ENCODE data around the gene STARD3. TPM values are rescaled to one million over a fixed set of nuclear protein-coding genes. Genes with fewer than 3 reads are reported as not detected.

Gene STARD3
- total RNA-seq, 2 experiments from 2014 or later = 70.0 to 72.8 TPM

DNA sequence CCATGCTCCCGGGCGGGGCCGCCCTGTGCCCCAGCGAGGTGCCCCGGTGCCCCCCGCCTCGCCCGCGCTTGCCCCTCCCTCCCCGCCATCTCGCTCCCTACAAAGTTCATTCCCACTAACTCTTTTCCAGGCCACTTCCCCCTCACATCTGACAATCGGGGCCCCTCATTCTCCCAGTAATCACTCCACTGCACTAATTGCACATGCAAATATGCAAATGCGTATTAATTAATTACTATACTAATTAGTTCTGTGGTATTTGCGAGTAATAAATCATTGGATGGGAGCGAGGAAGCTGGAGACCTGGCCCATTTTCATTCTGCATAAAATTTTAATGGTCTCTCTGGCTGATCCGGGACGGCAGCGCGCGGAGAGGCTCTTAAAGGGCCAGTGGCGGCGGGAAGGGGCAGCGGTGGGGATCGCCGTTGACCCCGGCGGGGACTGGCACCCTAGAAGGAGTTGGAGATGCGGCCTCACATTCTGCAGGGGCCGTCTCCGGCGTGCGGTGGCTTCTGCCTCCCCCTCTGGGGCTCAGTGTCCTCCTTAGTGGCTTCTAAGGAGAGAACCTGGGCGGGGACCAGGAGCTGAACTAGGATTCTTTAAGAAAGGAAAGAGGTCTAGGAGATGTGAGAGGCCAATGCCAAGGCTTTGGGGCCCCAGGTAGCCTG, 18.6 kb upstream of the STARD3 start:
- Mint-ChIP-seq H3K9me3 (no peaks in the 10 kb centered on the region), H3K4me1 (peaks cover 19% of the 10 kb centered on the region), H3K36me3 (ENCODE audit: low read depth) (no peaks in the 10 kb centered on the region), H3K4me3 (peak overlapping the region; percentile 74), H3K27me3 (peaks cover 39% of the 10 kb centered on the region), H3K27ac (peak overlapping the region; percentile 82)
- no peak for DNase-seq
- ChIA-PET POLR2A (no interaction called here), CTCF (interaction anchor here (0.6 to 1.8 kb wide), 6 partner anchors 10 to 308 kb away, joined by 3 to 5 read pairs (median 3); partner anchors contain the start of gene MIEN1)

- peaks cover 24% of the 10 kb centered on the region for H3K4me1 Mint-ChIP-seq
- peaks cover 39% of the 10 kb centered on the region for H3K27me3 Mint-ChIP-seq
- H3K36me3 Mint-ChIP-seq (ENCODE audit: low read depth) = no peaks in the 10 kb centered on the region
- H3K4me3 Mint-ChIP-seq = no peak overlapping the region
- CTCF ChIA-PET = interaction anchor here (0.6 to 4.9 kb wide), 7 partner anchors 9 to 307 kb away, joined by 3 to 45 read pairs (median 3); partner anchors contain the start of gene MIEN1
- no peaks in the 10 kb centered on the region for H3K9me3 Mint-ChIP-seq
- DNase-seq = no peak
- POLR2A ChIA-PET = no interaction called here
- no peak overlapping the region for H3K27ac Mint-ChIP-seq
Observed at GRCh38 chr17:39618956-39619785, 17.8 kb upstream of the STARD3 start.

- Mint-ChIP-seq H3K4me3 (no peak overlapping the region), H3K36me3 (ENCODE audit: low read depth) (no peaks in the 10 kb centered on the region), H3K9me3 (no peaks in the 10 kb centered on the region), H3K27me3 (peaks cover 43% of the 10 kb centered on the region), H3K27ac (no peak overlapping the region), H3K4me1 (peaks cover 26% of the 10 kb centered on the region)
- no peak for DNase-seq
- CTCF ChIA-PET = interaction anchor here (1.3 to 4.9 kb wide), 4 partner anchors 8 to 110 kb away, joined by 3 to 45 read pairs (median 4); partner anchors contain the start of gene MIEN1
- POLR2A ChIA-PET = no interaction called here
Observed at GRCh38 chr17:39619786-39620101, 17.2 kb upstream of the STARD3 start.

DNA sequence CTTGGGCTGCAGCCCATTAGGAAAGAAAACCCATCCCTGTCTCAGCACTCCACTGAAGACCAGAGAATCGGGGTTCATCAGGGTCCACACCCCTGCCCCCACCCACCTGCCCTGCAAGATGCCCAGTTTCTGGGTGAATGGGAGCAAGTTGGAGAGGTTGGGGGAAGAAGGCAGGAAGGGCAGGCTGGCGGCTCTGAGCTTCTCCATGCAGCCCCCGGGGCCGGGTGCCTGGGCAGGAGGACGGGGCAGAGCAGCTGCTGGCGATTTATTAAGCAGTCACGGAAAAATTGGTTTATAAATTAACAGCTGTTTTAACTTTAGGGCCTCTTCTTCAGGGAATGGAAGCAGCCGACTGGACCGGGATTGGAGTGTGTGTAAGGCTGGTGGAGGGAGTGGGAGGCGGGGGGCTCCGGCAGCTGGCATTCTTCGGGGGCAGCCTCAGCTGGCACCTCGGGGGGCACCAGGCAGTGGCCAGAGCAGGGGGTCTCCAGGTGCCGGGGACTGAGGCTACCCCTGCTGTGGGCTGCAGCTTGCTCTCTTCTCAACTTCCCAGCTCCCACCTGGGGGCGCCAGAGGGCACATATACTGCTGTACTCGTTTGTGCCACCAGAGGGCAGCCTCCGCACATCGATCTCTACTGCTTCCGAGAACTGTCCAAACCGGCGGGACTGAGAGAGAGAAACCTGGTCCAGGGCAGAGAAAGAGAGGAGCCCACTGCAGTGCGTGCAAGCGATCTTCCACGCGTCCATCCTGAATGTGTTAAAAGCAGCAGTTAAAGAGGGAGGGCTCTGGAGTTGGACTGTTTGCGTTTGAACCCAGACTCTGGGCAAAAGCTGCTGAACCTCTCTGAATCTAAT, 15.2 kb upstream of the STARD3 start:
- H3K4me1 Mint-ChIP-seq = peaks cover 31% of the 10 kb centered on the region
- H3K27me3 Mint-ChIP-seq = peaks cover 52% of the 10 kb centered on the region
- H3K36me3 Mint-ChIP-seq (ENCODE audit: low read depth) = no peaks in the 10 kb centered on the region
- ChIA-PET POLR2A (interaction anchor here (0.5 to 0.7 kb wide), 2 partner anchors 47 to 148 kb away, joined by 3 to 4 read pairs; partner anchors contain the start of gene PNMT), CTCF (interaction anchor here (0.6 to 6.0 kb wide), 84 partner anchors 10 to 979 kb away, joined by 3 to 108 read pairs (median 4); partner anchors contain the start of genes IKZF3, MED24, MIEN1 and NEUROD2)
- peak; percentile 88 for DNase-seq
- peak overlapping the region; percentile 57 for H3K4me3 Mint-ChIP-seq
- H3K27ac Mint-ChIP-seq = peak overlapping the region; percentile 76
- no peaks in the 10 kb centered on the region for H3K9me3 Mint-ChIP-seq

DNA sequence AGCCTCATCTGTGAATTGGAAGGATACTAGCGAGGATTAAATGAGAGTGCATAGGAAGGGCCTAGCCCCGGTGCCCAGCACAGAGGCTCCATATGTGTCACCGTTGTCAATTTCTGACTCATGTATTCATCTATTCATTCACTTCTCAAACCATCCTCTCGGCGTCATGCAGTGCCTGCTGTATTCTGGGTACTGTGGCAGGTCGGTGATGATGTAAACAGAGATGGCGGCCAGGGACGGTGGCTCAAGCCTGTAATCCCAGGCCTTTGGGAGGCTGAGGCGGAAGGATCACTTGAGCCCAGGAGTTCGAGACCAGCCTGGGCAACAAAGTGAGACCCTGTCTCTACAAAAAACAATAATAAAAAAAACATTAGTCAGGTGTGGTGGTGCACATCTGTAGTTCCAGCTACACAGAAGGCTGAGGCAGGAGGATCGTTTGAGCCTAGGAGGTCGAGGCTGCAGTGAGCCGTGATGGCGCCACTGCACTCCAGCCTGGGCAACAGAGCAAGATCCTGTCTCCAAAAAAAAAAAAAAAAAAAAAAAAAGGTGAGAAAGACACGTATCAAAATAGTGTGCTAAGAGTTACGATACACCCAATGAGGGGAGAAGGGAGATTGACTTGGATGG, 14.5 kb upstream of the STARD3 start:
- Mint-ChIP-seq H3K4me3 (peak overlapping the region; percentile 57), H3K9me3 (no peaks in the 10 kb centered on the region), H3K27ac (peak overlapping the region; percentile 76), H3K36me3 (ENCODE audit: low read depth) (no peaks in the 10 kb centered on the region), H3K4me1 (peaks cover 32% of the 10 kb centered on the region), H3K27me3 (peaks cover 47% of the 10 kb centered on the region)
- peak; percentile 36 for DNase-seq
- POLR2A ChIA-PET = interaction anchor here (0.5 kb wide), 1 partner anchor 46 kb away, joined by 4 read pairs; the partner anchor contains the start of gene PNMT
- CTCF ChIA-PET = interaction anchor here (0.8 to 6.0 kb wide), 39 partner anchors 10 to 405 kb away, joined by 3 to 108 read pairs (median 5); partner anchors contain the start of genes IKZF3, MIEN1, PSMD3 and STARD3

DNA sequence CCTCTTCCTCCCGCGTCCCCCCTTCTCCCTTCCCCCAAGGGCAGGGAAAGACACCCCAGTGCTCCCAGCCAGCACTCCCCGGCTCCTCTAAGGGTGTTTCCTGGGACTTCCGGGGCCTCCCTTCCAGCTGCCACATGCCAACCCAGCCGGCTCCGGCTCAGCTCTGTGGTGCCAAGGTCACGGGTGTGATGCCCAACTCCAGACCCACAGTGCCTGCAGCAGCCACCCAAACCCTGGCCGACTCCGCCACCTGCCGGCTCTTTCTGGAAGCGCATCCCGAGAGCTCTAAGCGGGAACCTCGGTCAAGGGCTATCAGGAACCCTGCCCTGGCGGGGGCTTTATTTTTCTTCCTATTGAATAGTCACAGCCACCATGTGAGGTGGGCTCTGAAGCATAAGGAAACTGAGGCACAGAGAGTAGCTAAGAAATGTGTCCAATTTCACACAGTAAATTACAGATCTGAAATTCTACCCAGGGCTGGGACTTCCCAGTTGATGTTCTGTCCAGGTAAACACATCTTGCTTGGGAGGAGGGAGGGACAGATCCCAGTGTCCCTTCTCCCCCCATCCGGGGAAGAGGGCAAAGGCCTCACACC, 13.5 kb upstream of the STARD3 start:
- CTCF ChIA-PET = interaction anchor here (0.5 to 6.0 kb wide), 30 partner anchors 9 to 613 kb away, joined by 3 to 108 read pairs (median 4); partner anchors contain the start of genes MIEN1, PSMD3 and STARD3
- H3K4me3 Mint-ChIP-seq = no peak overlapping the region

GRCh38 chr17:39624313-39624712, 12.6 kb upstream of the STARD3 start:
- H3K27me3 Mint-ChIP-seq = peaks cover 46% of the 10 kb centered on the region
- ChIA-PET CTCF (interaction anchor here (1.0 to 6.0 kb wide), 6 partner anchors 9 to 105 kb away, joined by 3 to 108 read pairs (median 4); no protein-coding TSS in a partner anchor), POLR2A (no interaction called here)
- H3K4me1 Mint-ChIP-seq = peaks cover 29% of the 10 kb centered on the region
- DNase-seq = no peak
- H3K36me3 Mint-ChIP-seq (ENCODE audit: low read depth) = no peaks in the 10 kb centered on the region
- H3K27ac Mint-ChIP-seq = no peak overlapping the region
- no peak overlapping the region for H3K4me3 Mint-ChIP-seq
- H3K9me3 Mint-ChIP-seq = no peaks in the 10 kb centered on the region

More for the DNA sequence above, 13.5 kb upstream of the STARD3 start:
- POLR2A ChIA-PET = no interaction called here
- H3K36me3 Mint-ChIP-seq (ENCODE audit: low read depth) = no peaks in the 10 kb centered on the region
- H3K4me1 Mint-ChIP-seq = peaks cover 29% of the 10 kb centered on the region
- H3K27ac Mint-ChIP-seq = peak overlapping the region; percentile 33
- DNase-seq = peak; percentile 85
- H3K27me3 Mint-ChIP-seq = peaks cover 49% of the 10 kb centered on the region
- H3K9me3 Mint-ChIP-seq = no peaks in the 10 kb centered on the region

GRCh38 chr17:39625198-39625785, 11.7 kb upstream of the STARD3 start:
- no peak overlapping the region for H3K4me3 Mint-ChIP-seq
- ChIA-PET CTCF (interaction anchor here (1.5 to 6.0 kb wide), 3 partner anchors 8 to 104 kb away, joined by 4 to 108 read pairs (median 61); no protein-coding TSS in a partner anchor), POLR2A (no interaction called here)
- H3K27me3 Mint-ChIP-seq = peaks cover 40% of the 10 kb centered on the region
- H3K27ac Mint-ChIP-seq = no peak overlapping the region
- DNase-seq = no peak
- H3K36me3 Mint-ChIP-seq (ENCODE audit: low read depth) = no peaks in the 10 kb centered on the region
- peaks cover 29% of the 10 kb centered on the region for H3K4me1 Mint-ChIP-seq
- H3K9me3 Mint-ChIP-seq = no peaks in the 10 kb centered on the region

GRCh38 chr17:39626171-39627046, 10.5 kb upstream of the STARD3 start, which contains the start of gene PPP1R1B:
Gene PPP1R1B (plus strand): TSS chr17:39626952. CDS start chr17:39627393, 441 bp downstream.
- POLR2A ChIA-PET = no interaction called here
- DNase-seq = no peak
- Mint-ChIP-seq H3K27me3 (peaks cover 43% of the 10 kb centered on the region), H3K9me3 (no peaks in the 10 kb centered on the region), H3K36me3 (ENCODE audit: low read depth) (no peaks in the 10 kb centered on the region), H3K4me3 (no peak within 1 kb of the TSS), H3K4me1 (peaks cover 33% of the 10 kb centered on the region), H3K27ac (no peak within 1 kb of the TSS)
- CTCF ChIA-PET = interaction anchor here (0.5 to 6.0 kb wide), 2 partner anchors 7 to 13 kb away, joined by 3 to 108 read pairs; no protein-coding TSS in a partner anchor

- no peaks in the 10 kb centered on the region for H3K36me3 Mint-ChIP-seq (ENCODE audit: low read depth)
- H3K27me3 Mint-ChIP-seq = peaks cover 47% of the 10 kb centered on the region
- POLR2A ChIA-PET = no interaction called here
- H3K9me3 Mint-ChIP-seq = no peaks in the 10 kb centered on the region
- no peak for DNase-seq
- peaks cover 34% of the 10 kb centered on the region for H3K4me1 Mint-ChIP-seq
- no peak overlapping the region for H3K4me3 Mint-ChIP-seq
- CTCF ChIA-PET = interaction anchor here (0.5 to 1.4 kb wide), 3 partner anchors 11 to 127 kb away, joined by 3 read pairs; no protein-coding TSS in a partner anchor
- H3K27ac Mint-ChIP-seq = no peak overlapping the region
Observed at GRCh38 chr17:39627047-39627711, 9.8 kb upstream of the STARD3 start.

All from activated CD4-positive, alpha-beta T cell treated with anti-CD3 and anti-CD28 coated beads, Interleukin-2, amount 10 ng/mL, durations not matched to agents 7 days and 5 days (primary cell).